Measurements from ENCODE around the gene ITGB5. TPM values are rescaled to one million over a fixed set of nuclear protein-coding genes. Genes with fewer than 3 reads are reported as not detected.

ITGB5 gene
- total RNA-seq, 1 donor = 308 TPM

- TF ChIP-seq, protein P1, sequence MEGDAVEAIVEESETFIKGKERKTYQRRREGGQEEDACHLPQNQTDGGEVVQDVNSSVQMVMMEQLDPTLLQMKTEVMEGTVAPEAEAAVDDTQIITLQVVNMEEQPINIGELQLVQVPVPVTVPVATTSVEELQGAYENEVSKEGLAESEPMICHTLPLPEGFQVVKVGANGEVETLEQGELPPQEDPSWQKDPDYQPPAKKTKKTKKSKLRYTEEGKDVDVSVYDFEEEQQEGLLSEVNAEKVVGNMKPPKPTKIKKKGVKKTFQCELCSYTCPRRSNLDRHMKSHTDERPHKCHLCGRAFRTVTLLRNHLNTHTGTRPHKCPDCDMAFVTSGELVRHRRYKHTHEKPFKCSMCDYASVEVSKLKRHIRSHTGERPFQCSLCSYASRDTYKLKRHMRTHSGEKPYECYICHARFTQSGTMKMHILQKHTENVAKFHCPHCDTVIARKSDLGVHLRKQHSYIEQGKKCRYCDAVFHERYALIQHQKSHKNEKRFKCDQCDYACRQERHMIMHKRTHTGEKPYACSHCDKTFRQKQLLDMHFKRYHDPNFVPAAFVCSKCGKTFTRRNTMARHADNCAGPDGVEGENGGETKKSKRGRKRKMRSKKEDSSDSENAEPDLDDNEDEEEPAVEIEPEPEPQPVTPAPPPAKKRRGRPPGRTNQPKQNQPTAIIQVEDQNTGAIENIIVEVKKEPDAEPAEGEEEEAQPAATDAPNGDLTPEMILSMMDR (IDR thresholded peaks at IDR 0.05; ENCODE audit: insufficient read depth, low read length) = no peak
- DNase-seq (ENCODE audit: low read depth) = no peak
- no peak overlapping the region for H3K4me3 ChIP-seq (ENCODE audit: low read depth, low read length)
Observed at GRCh38 chr3:124867511-124867910, 19.7 kb downstream of the ITGB5 start.

GRCh38 chr3:124862006-124862405 lies 25.2 kb downstream of the ITGB5 start:
- TF ChIP-seq, protein P1 (IDR thresholded peaks at IDR 0.05; ENCODE audit: insufficient read depth, low read length) = no peak
- no peak overlapping the region for H3K4me3 ChIP-seq (ENCODE audit: low read depth, low read length)
- DNase-seq (ENCODE audit: low read depth) = no peak

- TF ChIP-seq, protein P1 (IDR thresholded peaks at IDR 0.05; ENCODE audit: insufficient read depth, low read length) = no peak
- DNase-seq (ENCODE audit: low read depth) = peak; percentile 37
- H3K4me3 ChIP-seq (ENCODE audit: low read depth, low read length) = no peak overlapping the region
Observed at GRCh38 chr3:124861041-124861440, 26.1 kb downstream of the ITGB5 start.

- H3K4me3 ChIP-seq (ENCODE audit: low read depth, low read length) = no peak overlapping the region
- TF ChIP-seq, protein P1 (IDR thresholded peaks at IDR 0.05; ENCODE audit: insufficient read depth, low read length) = no peak
Observed at GRCh38 chr3:124860599-124860998, 26.6 kb downstream of the ITGB5 start.

GRCh38 chr3:124859025-124859424 lies 28.1 kb downstream of the ITGB5 start:
- no peak overlapping the region for H3K4me3 ChIP-seq (ENCODE audit: low read depth, low read length)
- TF ChIP-seq, protein P1 (IDR thresholded peaks at IDR 0.05; ENCODE audit: insufficient read depth, low read length) = no peak
- DNase-seq (ENCODE audit: low read depth) = peak; percentile 59

More at GRCh38 chr3:124860599-124860998, 26.6 kb downstream of the ITGB5 start:
- peak; percentile 97 for DNase-seq (ENCODE audit: low read depth)

DNA sequence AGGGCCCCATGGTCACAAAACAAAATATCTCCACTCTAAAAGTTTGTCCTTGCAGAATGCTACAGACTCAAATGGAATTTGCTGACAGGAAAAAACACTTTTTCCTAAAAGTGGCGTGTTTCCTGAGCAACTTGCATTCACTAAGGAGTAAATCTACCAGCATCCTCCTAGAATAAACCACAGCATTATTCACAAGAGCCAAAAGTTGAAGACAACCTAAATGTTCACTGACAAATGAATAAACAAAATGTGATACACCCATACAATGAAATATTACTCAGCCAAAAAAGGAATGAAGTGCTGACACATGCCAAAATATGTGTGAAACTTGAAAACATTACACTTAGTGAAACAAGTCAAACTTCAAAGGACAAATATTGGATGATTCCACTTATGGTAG lies 28.9 kb downstream of the ITGB5 start:
- DNase-seq (ENCODE audit: low read depth) = peak; percentile 59
- TF ChIP-seq, protein P1 (IDR thresholded peaks at IDR 0.05; ENCODE audit: insufficient read depth, low read length) = no peak
- no peak overlapping the region for H3K4me3 ChIP-seq (ENCODE audit: low read depth, low read length)

DNA sequence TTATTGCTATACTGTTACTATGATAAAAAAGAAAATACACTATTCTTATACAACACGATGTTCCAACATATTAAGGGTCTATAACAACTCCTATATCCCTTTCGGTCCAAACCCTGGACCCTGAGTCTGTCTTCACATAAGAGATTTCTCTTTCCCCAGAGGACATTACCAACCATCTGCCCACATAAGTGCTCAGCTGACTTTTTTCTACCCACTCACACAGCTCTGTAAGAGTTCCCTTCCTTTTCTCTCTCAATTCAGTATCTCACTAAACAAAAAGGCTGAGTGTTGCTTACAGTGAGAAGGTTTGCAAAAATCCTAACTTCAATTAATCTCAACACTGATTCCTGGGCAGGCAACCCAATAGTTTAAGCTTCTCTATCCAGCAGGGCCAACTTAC lies 30.5 kb downstream of the ITGB5 start:
- TF ChIP-seq, protein P1 (IDR thresholded peaks at IDR 0.05; ENCODE audit: insufficient read depth, low read length) = no peak
- DNase-seq (ENCODE audit: low read depth) = no peak
- H3K4me3 ChIP-seq (ENCODE audit: low read depth, low read length) = no peak overlapping the region
